Stimulated activated CD4-positive, alpha-beta T cell treated with anti-CD3 and anti-CD28 coated beads, Interleukin-15, amount 100 ng/mL, for 1 hour (primary cell): ENCODE data around the gene TMEM120A.

Experiments
- DNase-seq, 2 donors: peaks; one replicate each; pipeline ENCODE4 v3.0.0-alpha.2; 2020; ENCODE audit warnings: low read depth in 1 of 2, low spot score in 1 of 2

Gene TMEM120A

DNA sequence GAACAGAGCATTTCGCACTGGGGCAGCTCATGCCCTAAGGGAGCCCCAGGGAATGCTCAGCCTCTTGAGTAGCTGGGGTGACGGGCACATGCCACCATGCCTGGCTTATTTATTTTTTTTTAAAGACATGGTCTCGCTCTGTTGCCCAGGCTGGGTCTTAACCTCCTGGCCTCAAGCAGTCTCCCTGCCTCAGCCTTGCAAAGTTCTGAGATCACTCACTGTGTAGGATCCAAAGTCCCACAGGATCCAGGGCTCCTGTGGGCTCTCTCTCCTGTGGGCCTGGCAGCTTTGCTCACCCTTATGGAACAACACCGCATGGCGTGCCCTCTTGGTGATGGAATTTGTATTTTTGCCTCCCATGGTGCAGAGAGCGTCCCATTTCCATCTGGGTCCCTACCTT lies 34.0 kb downstream of the TMEM120A start:
- DNase-seq: no peak

DNA sequence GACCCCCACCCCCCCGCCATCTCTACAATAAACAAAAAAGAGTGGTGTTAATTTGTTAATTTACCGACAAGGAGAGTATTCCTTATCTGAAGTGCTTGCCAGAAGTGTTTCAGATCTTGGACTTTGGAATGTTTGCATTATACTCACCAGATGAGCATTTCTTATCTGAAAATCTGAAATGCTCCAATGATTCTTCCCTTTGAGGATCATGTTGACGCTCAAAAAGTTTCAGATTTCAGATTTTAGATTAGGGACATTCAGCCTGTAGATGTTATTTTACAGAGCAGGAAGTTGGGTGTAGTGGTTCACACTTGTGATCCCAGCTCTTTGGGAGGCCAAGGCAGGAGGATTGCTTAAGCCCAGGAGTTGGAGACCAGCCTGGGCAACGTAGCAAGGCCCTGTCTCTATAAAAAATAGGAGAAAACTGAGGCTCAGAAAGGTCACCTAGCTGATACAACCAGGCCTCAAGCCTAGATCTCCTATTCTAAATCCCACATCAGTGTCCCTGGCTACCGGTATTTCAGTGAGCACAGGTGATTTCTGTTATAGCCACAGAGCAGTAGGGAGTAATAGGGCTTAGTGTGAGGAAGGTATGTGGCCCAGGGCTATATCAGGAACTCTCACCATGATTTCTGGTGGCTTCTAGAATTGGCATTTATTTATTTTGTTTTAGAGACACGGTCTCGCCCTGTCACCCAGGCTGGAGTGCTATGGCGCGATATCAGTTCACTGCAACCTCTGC lies 35.4 kb downstream of the TMEM120A start:
- no peak for DNase-seq

DNA sequence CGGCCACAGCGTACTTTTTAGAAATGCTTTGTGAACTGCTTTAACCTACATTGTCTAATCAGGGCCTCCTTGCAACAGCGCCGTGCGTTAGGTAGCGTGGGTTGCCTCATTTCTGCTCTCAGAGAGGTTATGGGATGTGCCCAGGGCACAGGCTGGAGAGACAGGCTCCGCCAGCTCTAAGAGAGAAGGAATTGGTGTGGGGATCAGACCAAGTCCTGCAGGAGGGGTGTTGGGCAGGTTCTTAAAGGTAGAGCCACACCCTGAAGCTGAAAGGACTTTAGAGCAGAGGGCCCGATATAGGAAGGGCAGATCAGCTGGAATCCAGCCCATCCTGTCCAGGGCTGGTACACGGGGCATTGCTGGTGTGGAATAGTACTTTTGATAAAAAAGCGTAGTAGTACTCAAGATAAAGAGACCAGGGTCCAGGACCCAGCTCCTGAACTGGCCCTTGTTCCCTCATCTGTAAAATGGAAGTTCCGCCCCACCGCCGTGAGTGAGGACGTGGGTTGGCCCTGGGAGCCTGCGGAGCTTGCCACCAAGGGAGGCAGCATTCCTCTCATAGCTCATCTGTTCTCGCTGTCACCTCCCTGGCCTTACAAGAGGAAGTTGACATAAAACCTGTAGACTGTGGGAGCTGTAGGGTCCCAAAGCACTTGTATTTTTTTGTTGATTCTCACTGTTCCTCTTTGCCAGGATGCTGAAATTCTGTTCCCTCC lies 37.2 kb downstream of the TMEM120A start:
- DNase-seq: no peak

DNA sequence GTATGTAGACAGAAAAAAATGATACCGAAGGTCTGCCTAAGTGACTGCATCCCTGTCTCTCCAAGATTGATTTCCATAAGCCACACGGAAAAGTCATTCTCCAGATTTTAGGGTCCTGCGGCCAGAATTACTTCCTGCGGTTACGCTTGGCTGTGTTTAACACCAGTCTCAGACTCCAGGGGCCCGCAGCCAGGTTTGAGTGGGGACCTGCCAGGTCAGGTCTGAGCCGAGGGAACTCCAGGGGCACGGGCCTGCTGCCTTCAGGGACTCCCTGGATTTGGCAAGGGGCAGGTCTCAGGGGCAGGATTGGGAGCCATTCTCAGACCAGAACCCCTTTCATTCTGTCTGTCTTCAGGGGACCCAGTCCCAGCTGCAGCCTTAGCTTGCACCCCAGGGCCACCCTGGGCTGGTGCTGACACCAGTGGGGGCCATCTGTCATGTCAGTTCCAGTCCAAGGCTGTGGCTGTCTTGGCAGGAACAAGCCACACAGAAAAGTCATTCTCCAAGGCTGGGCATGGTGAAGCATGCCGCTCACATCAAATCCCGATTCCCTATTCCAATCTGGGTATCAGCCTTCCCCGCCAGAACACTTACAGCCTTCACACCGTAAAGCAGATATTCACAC lies 39.0 kb downstream of the TMEM120A start:
- DNase-seq: no peak

DNA sequence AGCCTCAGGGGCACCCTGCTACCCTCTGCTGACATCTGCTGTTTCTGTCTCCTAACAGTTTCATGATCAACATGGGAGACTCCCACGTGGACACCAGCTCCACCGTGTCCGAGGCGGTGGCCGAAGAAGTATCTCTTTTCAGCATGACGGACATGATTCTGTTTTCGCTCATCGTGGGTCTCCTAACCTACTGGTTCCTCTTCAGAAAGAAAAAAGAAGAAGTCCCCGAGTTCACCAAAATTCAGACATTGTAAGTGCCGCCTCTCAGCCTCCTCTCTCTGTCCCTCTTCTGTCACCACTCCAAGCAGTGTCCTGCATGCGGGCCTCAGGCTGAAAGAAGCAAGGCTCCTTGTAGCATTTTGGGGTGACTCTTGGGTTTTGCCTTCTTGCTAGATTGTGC lies 40.5 kb downstream of the TMEM120A start:
- no peak for DNase-seq

DNA sequence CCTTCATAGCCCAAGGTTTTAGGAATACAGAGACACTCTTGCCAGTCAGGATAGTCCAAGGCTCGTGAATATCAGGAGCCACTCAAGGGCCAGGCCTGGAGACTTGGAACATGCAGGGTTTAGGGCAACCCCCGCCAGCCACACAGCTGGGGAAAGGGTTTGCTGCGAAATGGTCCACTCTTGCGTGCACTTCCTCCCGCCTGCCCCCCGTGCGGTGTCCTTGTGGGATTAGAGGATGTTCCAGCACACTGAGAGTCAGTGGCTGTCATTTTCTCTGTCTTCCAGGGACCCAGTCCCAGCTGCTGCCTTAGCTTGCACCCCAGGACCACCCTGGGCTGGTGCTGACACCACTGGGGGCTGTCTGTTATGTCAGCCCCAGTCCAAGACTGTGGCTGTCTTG lies 41.0 kb downstream of the TMEM120A start:
- no peak for DNase-seq

DNA sequence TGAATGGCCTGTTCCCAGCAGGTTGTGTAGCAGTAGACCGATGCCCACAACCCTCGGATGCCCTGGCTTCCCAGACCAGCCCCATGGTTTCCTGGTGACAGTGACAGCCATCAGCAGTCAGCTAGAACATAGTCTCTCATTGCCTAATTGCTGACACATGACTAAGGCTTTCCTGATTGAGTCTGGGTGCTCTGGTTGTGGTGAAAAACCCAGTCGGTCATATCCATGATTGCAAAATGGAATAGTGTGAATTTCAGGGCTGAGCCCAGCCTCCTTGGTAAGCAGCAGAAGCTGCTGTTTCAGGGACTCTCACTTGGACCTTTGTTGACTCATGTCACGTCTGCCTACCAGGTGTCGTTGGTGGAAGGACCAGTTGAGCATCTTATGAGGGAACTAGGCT lies 42.9 kb downstream of the TMEM120A start:
- DNase-seq: no peak

DNA sequence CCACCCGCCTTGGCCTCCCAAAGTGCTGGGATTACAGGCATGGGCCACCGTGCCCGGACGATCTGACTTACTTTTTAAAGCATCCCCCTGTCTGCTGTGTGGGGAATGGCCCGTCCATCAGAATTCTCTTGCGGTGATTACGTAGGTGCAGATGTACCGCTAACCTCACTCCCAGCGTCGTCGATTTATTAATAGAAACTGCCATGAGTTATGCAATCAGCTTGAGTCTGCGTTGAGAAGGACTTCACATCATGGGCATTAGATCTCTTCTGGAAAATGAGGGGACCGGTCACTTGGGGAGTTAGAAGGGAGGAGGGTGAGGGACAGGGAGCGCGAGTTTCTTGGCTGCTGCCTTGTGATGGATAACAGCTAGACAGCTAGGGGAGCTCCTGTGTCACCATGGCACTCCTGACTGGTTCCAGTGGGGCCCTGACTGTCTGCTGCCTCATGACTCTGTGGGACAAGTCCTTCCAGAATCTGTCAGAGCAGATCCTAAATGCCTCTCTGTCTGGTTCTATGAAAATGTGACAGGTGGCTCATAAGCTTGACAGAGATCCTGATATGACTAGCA lies 44.2 kb downstream of the TMEM120A start:
- DNase-seq: no peak

DNA sequence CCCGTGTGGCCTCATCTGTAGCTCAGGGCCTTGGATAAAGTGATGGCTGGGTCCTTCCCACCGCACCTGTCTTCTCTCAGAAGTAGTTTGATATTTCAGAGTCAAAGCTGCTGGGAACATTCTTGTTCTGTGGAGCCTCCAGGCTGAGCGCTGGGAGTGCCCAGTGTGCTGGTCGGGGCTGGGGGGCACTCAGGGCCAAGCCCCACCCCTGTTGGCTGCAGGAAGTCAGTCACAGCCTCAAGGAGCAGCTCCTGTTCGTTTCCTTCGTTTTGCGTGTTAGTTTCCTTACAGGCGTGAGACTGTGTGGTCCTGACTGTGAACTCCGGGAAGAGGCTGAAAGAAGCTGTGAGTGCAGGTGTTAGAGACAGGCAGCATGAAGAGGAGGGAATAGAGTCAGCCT lies 46.2 kb downstream of the TMEM120A start:
- DNase-seq: no peak

DNA sequence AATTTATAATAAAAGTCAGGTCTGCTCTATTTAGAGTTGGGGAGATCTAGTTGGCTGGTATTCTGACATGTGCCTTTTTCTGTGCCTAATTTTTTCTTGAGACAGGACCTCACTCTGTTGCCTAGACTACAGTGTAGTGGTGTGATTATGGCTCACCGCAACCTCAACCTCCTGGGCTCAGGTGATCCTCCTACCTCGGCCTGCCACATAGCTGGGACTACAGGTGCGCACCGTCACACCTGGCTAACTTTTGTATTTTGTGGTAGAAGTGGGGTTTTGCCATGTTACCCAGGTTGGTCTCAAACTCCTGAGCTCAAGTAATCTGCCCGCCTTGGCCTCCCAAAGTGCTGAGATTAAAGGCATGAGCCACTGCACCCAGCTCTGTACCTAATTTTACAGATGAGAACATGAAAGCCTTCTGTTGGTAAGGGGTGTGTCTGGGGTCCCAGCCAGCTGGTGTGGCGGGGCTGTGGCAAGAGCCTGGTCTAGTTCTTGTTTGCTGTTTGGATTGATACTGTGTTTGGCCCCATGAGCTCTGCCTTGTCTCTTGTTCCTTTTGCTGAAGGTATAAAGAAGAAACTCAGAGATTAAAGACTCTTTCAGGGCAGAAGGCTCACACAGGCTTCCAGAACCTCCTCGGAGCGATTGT lies 48.1 kb downstream of the TMEM120A start:
- DNase-seq: no peak

DNA sequence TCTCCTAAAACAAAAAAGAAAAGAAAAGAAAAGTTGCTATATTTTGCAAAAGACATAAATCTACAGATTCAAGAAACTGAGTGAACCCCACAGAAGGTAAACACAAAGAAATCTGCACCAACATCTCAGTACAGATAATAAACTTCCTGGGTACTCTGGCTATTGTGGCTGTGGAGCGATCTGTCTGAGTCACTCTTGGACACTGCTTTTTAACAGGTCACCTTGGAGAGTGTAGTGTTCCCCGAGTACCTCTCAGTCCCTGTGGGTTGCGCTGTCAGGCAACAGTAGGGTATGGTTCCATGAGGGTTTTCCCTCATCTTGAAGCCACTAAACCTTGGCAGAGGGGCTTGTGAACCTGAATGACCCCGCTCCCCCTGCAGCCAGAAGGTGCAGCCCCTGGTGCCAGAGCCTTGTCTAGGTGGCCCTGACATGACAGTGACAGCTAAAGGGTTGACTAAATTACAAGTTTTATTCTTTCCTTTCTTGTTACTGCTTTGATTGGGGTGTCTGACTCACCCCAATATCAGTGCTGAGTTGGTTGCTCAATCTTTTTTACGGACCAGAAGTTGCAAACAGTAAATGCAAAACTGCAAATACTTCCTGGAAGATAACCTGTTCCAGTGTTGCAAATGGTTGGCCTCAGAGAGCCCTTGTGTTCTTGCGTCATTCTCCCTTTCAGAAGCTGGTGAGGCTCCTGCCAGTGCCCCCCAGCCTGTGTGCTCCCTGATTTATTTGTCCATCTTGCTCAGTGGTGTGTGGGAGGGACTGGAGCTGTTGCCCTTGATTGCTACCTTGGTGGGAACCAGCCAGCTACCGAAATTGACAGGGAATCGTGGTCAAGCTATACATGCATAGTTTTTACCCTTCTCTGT lies 48.9 kb downstream of the TMEM120A start:
- DNase-seq: no peak

DNA sequence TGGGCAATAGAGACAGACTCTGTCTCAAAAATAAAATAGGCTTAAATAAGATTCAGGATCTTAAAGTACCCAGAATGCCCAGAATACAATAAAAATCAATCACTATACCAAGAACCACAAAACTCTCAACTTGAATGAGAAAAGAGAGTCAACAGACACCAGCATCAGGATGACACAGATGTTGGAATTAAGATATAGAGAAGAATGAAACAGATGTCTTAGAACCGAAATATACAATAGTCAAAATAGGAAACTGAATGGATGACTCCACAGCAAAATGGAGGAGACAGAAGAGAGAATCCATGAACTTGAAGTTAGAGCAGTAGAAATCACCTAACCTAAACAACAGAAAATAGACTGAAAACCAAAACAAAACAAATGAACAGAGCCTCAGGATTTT lies 49.9 kb downstream of the TMEM120A start:
- DNase-seq: no peak

DNA sequence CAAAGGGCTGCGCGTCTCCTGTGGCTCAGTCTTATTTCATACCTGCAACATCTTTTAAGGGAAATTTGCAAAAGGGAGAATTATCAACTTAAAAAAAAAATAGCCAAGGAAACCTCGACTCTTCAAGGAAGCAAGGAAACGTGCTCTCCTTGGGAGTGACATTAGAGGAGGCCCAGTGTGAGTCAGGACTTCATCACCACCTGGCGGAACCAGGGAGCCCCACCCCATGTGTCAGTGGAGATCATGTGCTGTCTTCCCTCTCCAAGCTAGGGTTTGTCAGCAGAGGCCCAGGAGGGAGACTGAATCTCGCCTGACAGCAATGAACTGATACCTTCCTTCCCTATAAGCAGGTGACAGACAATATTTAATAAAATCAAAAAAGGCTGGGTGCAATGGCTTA lies 50.5 kb downstream of the TMEM120A start:
- no peak for DNase-seq

DNA sequence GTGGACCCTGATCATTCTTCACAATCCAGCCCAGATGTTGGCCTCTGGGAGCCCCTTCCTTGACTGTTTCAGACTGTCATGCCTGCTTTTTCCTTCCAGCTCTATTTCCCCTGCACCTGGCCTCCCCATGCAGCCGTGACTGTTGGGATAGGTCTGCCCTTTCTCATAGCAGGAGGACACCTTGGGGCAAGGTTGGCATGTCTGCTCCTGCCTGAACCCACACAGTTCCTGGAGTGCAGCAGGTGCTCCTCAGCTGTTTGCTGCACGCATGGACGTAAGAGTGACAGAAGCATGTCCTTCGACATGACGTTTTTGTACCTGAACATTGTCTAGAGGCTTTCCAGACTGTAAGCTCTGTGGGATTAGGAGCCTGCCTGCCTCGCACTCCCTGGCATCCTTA lies 55.5 kb downstream of the TMEM120A start:
- DNase-seq: no peak

DNA sequence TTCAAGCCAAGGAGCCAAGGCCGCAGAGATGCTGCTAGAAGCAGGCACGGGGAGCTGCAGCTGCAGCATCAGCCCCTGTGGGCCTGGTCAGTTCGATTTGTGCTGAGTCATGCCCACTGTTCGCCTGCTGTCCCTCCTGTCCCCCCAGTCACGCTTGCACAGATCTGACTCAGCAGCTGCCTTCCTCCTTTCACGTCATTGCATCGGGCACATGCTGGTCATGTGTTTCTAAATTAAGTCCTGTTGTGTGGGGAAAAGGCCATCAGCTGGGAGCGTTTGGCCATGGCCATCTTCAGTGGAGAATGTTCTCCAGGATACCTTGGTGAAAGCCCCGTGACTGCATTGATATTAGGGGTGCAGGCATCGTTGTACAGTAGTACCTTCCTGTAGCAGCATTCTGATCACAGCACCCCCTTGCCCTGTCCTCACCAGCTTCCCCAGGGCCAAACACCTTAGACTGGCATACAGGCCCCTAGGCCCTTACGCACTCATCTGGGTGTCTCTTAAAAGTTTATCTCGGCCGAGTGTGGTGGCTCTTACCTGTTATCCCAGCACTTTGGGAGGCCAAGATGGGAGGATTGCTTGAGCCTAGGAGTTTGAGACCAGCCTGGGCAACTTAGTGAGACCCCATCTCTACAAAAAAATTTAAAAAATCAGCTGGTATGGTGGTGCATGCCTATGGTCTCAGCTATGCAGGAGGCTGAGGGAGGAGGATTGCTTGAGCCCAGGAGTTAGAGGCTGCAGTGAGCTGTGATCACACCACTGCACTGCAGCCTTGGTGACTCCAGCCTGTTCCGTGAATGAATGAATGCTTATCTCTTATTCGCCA lies 56.2 kb downstream of the TMEM120A start:
- no peak for DNase-seq
